K562 (cell line): ENCODE results near the gene ANO2. TPM values are rescaled to one million over a fixed set of nuclear protein-coding genes. Genes with fewer than 3 reads are reported as not detected.
"Not testable (repeated sequence)": the region's sequence is repeated elsewhere in the genome, so short reads cannot be mapped to it uniquely, and the experiment has no call there.

Experiments
- ATAC-seq: fragments of 200-7000 bp; cut with Tn5 transposase; 3 replicates; pipeline ENCODE4 v1.9.1; 2020; ENCODE audit warnings: moderate library complexity
- BruUV-seq: library from RNA; stranded (reverse); fragments of 400-500 nt; replicated peaks from 2 replicates; lab custom pipeline; 2021; lab: Mats Ljungman, UMichigan
- CTCF ChIA-PET: fragments of 300-600 bp; formaldehyde crosslinking; extraction: SDS; loops from one replicate; lab custom pipeline; 2021; ENCODE audit warnings: low intra/inter-chr PET ratio; lab: Yijun Ruan, JAX
- POLR2A ChIA-PET: fragments of 300-600, 350-650 bp; sonication (Branson Sonifier 250); formaldehyde crosslinking; extraction: SDS; loops from one replicate; lab custom pipeline; 2021; ENCODE audit warnings: antibody characterized with exemption, inconsistent platforms; lab: Yijun Ruan, JAX
- DNase-seq, 4 experiments: peaks; one replicate each; pipeline versions ENCODE4 v3.0.0 to v3.0.0-alpha.2; 2011 to 2018; ENCODE audit warnings: low spot score in 3 of 4, mixed read lengths in 3 of 4; ENCODE audit errors: extremely low read depth in 1 of 4
- FAIRE-seq: peaks from 2 replicates; lab custom pipeline; 2011; peaks lifted over from hg19 to GRCh38; lab: Jason Lieb, UNC
- H2AFZ ChIP-seq: 2 replicates; pipeline ENCODE4 v1.6.0; 2011; ENCODE audit warnings: low read depth, low read length, control low read depth, inconsistent platforms
- H3K27ac ChIP-seq: fragments of 200-600 bp; 3 replicates; pipeline ENCODE4 v1.8.0; 2011; ENCODE audit warnings: low read depth, mild to moderate bottlenecking, control low read depth, inconsistent platforms, low read length, moderate library complexity, mixed read lengths; ENCODE audit errors: extremely low read depth
- H3K27me3 ChIP-seq, 2 experiments: fragments of 300-600 bp in 1 of 2; 2 replicates in 1 of 2; 3 replicates in 1 of 2; pipeline versions ENCODE4 v1.6.0 to v1.8.0; 2011; ENCODE audit warnings: inconsistent platforms in 2 of 2, low read length in 2 of 2, mild to moderate bottlenecking in 1 of 2, mixed read lengths in 1 of 2, moderate library complexity in 1 of 2; ENCODE audit not compliant: control insufficient read depth in 2 of 2, insufficient read depth in 2 of 2
- H3K36me3 ChIP-seq: fragments of 300-600 bp; 3 replicates; pipeline ENCODE4 v1.8.0; 2011; ENCODE audit warnings: mild to moderate bottlenecking, low read length, inconsistent platforms; ENCODE audit not compliant: control insufficient read depth, insufficient read depth
- H3K4me1 ChIP-seq, 2 experiments: fragments of 200-600 bp in 1 of 2; replicated peaks in 1 of 2; 2 replicates in 1 of 2; 3 replicates in 1 of 2; pipeline versions ENCODE4 v1.5.1 to v1.8.0; 2011; ENCODE audit warnings: inconsistent platforms in 2 of 2, low read length in 2 of 2, mild to moderate bottlenecking in 1 of 2, mixed read lengths in 1 of 2, moderate library complexity in 1 of 2; ENCODE audit not compliant: control insufficient read depth in 2 of 2, insufficient read depth in 2 of 2
- H3K4me2 ChIP-seq: 2 replicates; pipeline ENCODE4 v1.6.1; 2011; ENCODE audit warnings: low read length, control low read depth, inconsistent platforms, mixed read lengths; ENCODE audit not compliant: insufficient read depth
- H3K4me3 ChIP-seq: fragments of 200-600 bp; sonication (generic), shearing (Covaris generic); 2 replicates; pipeline ENCODE4 v1.5.1; 2016; ENCODE audit warnings: control low read depth, inconsistent platforms
- H3K79me2 ChIP-seq: fragments of 200-600 bp; 3 replicates; pipeline ENCODE4 v1.8.0; 2011; ENCODE audit warnings: low read length, inconsistent platforms; ENCODE audit not compliant: control insufficient read depth, insufficient read depth
- H3K9ac ChIP-seq, 2 experiments: 2 replicates each; pipeline versions ENCODE4 v1.6.0 to v1.6.1; 2011; ENCODE audit warnings: low read depth in 2 of 2, low read length in 2 of 2, control low read depth in 1 of 2, inconsistent platforms in 1 of 2, mild to moderate bottlenecking in 1 of 2, mixed read lengths in 1 of 2; ENCODE audit not compliant: insufficient read depth in 1 of 2
- H3K9me1 ChIP-seq: one replicate; pipeline ENCODE4 v1.6.0; 2011; ENCODE audit warnings: inconsistent platforms, mild to moderate bottlenecking, low read length, moderate library complexity; ENCODE audit not compliant: control insufficient read depth, insufficient read depth
- H3K9me3 ChIP-seq: replicated peaks from 2 replicates; pipeline ENCODE4 v1.5.1; 2011; ENCODE audit warnings: low read depth, low read length, inconsistent platforms; ENCODE audit not compliant: control insufficient read depth, insufficient read depth
- H4K20me1 ChIP-seq: replicated peaks from 2 replicates; pipeline ENCODE4 v1.6.1; 2011; ENCODE audit warnings: low read length, inconsistent platforms, mixed read lengths; ENCODE audit not compliant: control insufficient read depth, insufficient read depth
- RNF2 ChIP-seq: sonication (generic); IDR thresholded peaks from 2 replicates; pipeline ENCODE4 v1.6.1; 2016
- WHSC1 ChIP-seq: IDR thresholded peaks from one replicate; pipeline ENCODE4 v1.6.1; 2012; ENCODE audit warnings: low read length, control low read depth, inconsistent platforms
- WGBS: fragments of 100-300 bp; shearing (Covaris generic); methylation state at CpG from one replicate; pipeline ENCODE4 v1.1.6; 2016; ENCODE audit warnings: low coverage, mixed read lengths; ENCODE audit not compliant: insufficient coverage; ENCODE audit errors: missing lambda C conversion rate; 5-methylcytosine and 5-hydroxymethylcytosine counted together
- in situ Hi-C: fragments of 300-500 bp; cut with MboI; formaldehyde crosslinking; loops from 4 replicates; pipeline ENCODE4 v1.15.0; 2018; ENCODE audit warnings: inconsistent platforms, mixed read lengths
- intact Hi-C: fragments of 100-400 bp; cut with micrococcal nuclease; formaldehyde crosslinking; loops from 2 replicates; pipeline ENCODE4 v1.14.2; 2022
- polyA plus RNA-seq, 8 experiments: library from polyadenylated mRNA; depleted of rRNA in 4 of 8; stranded (reverse) in 5 of 8; unstranded in 3 of 8; fragments of >200 nt; fragmentation: Nextera tagmentation in 2 of 8; fragmentation: Illumina TruSeq in 1 of 8; extraction: Ambion mirVana in 2 of 8; extraction: Trizol in 1 of 8; gene quantifications; 2 replicates each; pipeline versions ENCODE4 v1.2.1 to v1.2.3, GENCODE V29; 2011 to 2014; ENCODE audit warnings: inconsistent platforms in 1 of 8, missing spikeins in 1 of 8
- total RNA-seq, 7 experiments: library from RNA; depleted of rRNA in 6 of 7; stranded (reverse); fragments of >200 nt in 6 of 7; fragmentation: Illumina TruSeq in 2 of 7; extraction: Trizol in 2 of 7; gene quantifications; 2 replicates each; pipeline versions ENCODE4 v1.2.1 to v1.2.3, GENCODE V29; 2011 to 2021; ENCODE audit warnings: low replicate concordance in 1 of 7

Gene ANO2
- total and polyA plus RNA-seq, 9 of the 15 experiments (the other 6 are each of a cell fraction or from before 2014, with no cell fraction given), result 0.64 TPM; not detected in 8

DNA sequence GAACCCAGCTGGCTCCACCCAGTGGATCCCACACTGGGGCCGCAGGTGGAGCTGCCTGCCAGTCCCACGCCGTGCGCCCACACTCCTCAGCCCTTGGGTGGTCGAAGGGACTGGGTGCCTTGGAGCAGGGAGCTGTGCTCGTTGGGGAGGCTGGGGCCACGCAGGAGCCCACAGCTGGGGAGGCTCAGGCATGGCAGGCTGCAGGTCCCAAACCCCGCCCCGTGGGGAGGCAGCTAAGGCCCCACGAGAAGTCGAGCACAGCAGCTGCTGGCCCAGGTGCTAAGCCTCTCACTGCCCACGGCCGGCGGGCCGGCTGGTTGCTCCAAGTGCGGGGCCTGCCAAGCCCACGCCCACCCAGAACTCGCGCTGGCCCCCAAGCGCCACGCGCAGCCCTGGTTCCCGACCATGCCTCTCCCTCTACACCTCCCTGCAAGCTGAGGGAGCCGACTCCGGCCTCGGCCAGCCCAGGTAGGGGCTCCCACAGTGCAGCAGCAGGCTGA lies 56.2 kb downstream of the ANO2 start:
- no peak overlapping the region for H3K4me2 ChIP-seq
- ChIA-PET POLR2A (interaction anchor here (0.6 to 1.9 kb wide), 3 partner anchors 9 to 419 kb away, joined by 3 to 4 read pairs (median 3); no protein-coding TSS in a partner anchor), CTCF (no interaction called here)
- H3K79me2 ChIP-seq, result no peaks in the 10 kb centered on the region
- WGBS, result 0% methylated on average over 5 of the region's 26 CpGs
- H3K36me3 ChIP-seq, result no peaks in the 10 kb centered on the region
- no peaks in the 10 kb centered on the region for H3K9me1 ChIP-seq
- TF ChIP-seq WHSC1, result no peak
- no peak for TF ChIP-seq RNF2
- H3K27me3 ChIP-seq, result no peaks in the 10 kb centered on the region
- H3K9me3 ChIP-seq, result no peaks in the 10 kb centered on the region
- H2AFZ ChIP-seq, result no peak overlapping the region
- ATAC-seq (no peak), DNase-seq (no peak), FAIRE-seq (no peak)
- in situ Hi-C loops (no loop called here), intact Hi-C loops (no loop called here)
- H3K4me3 ChIP-seq, result no peak overlapping the region
- H4K20me1 ChIP-seq, result no peaks in the 10 kb centered on the region
- no peak overlapping the region for H3K27ac ChIP-seq
- no peaks in the 10 kb centered on the region for H3K4me1 ChIP-seq
- no peak overlapping the region for H3K9ac ChIP-seq
- no TSS peak for BruUV-seq

DNA sequence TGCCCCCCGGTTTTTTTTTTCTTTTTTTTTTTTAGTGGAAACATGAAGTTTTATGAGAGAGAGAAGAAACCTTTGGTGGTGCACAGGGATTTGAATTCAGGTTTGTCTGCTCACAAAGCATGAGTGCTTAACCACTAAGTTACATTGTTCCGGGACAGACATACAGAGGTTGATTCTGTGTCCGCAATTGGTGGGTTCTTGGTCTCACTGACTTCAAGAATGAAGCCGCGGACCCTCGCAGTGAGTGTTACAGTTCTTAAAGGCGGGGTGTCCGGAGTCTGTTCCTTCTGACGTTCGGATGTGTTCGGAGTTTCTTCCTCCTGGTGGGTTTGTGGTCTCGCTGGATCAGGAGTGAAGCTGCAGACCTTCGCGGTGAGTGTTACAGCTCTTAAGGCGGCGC lies 57.2 kb downstream of the ANO2 start:
- DNase-seq, H3K4me3 ChIP-seq, H3K9me1 ChIP-seq, H2AFZ ChIP-seq, H3K9me3 ChIP-seq, H3K27me3 ChIP-seq, H3K4me1 ChIP-seq, H3K79me2 ChIP-seq, CTCF ChIA-PET, H3K9ac ChIP-seq, FAIRE-seq, H3K36me3 ChIP-seq, H3K4me2 ChIP-seq, ATAC-seq, H4K20me1 ChIP-seq, intact Hi-C loops, in situ Hi-C loops, BruUV-seq, H3K27ac ChIP-seq: not testable (repeated sequence)
- WGBS, result 4% methylated on average over 15 of the region's 16 CpGs
- POLR2A ChIA-PET, result interaction anchor here (1.6 kb wide), 1 partner anchor 14 kb away, joined by 3 read pairs; no protein-coding TSS in a partner anchor
